Epithelial cell of esophagus (primary cell): ENCODE results near the gene STN1.

Experiments
- DNase-seq: peaks from one replicate; pipeline ENCODE4 v3.0.0; 2010; ENCODE audit warnings: low read depth
- H3K4me3 ChIP-seq: 2 replicates; pipeline ENCODE4 v1.5.1; 2011; ENCODE audit warnings: mild to moderate bottlenecking, low read length, control low read depth
- TF ChIP-seq, protein P1 (sequence below): IDR thresholded peaks from 2 replicates; pipeline ENCODE4 v1.5.1; 2011; ENCODE audit warnings: low read depth, mild to moderate bottlenecking, low read length, control low read depth, inconsistent platforms; ENCODE audit not compliant: insufficient read depth; ENCODE audit errors: missing control alignments

Gene STN1

GRCh38 chr10:103936022-103936421 is 18.0 kb upstream of the STN1 start:
- H3K4me3 ChIP-seq = no peak overlapping the region
- no peak for DNase-seq
- TF ChIP-seq, protein P1, sequence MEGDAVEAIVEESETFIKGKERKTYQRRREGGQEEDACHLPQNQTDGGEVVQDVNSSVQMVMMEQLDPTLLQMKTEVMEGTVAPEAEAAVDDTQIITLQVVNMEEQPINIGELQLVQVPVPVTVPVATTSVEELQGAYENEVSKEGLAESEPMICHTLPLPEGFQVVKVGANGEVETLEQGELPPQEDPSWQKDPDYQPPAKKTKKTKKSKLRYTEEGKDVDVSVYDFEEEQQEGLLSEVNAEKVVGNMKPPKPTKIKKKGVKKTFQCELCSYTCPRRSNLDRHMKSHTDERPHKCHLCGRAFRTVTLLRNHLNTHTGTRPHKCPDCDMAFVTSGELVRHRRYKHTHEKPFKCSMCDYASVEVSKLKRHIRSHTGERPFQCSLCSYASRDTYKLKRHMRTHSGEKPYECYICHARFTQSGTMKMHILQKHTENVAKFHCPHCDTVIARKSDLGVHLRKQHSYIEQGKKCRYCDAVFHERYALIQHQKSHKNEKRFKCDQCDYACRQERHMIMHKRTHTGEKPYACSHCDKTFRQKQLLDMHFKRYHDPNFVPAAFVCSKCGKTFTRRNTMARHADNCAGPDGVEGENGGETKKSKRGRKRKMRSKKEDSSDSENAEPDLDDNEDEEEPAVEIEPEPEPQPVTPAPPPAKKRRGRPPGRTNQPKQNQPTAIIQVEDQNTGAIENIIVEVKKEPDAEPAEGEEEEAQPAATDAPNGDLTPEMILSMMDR = no peak

GRCh38 chr10:103934308-103934707 is 16.3 kb upstream of the STN1 start:
- H3K4me3 ChIP-seq = no peak overlapping the region
- DNase-seq = no peak
- TF ChIP-seq, protein P1 = no peak

- no peak for DNase-seq
- no peak overlapping the region for H3K4me3 ChIP-seq
- TF ChIP-seq, protein P1 = no peak
Observed at GRCh38 chr10:103933557-103934121, 15.7 kb upstream of the STN1 start.

DNA sequence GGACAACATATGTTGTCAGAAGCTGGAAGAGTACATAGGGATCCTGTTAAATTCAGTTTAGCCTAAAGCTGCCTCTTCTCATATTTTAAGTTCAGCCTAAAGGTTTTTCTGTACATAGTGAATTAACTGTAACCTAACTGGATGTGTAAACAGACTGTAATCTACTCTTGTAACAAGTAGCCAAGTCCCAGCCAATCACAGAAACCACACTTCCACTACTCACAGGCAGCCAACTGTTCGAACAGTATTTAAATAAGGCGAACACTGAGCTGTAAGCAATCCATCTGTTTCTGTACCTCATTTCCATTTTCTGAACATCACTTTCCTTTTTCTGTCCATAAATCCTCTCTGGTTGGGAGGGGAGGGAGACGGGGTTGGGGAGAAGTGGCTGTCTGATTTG is 15.0 kb upstream of the STN1 start:
- no peak for DNase-seq
- TF ChIP-seq, protein P1 = no peak

GRCh38 chr10:103932271-103932670 is 14.3 kb upstream of the STN1 start:
- TF ChIP-seq, protein P1 = no peak
- no peak for DNase-seq
- no peak overlapping the region for H3K4me3 ChIP-seq

More for the DNA sequence above, 15.0 kb upstream of the STN1 start:
- H3K4me3 ChIP-seq = no peak overlapping the region

- no peak overlapping the region for H3K4me3 ChIP-seq
- TF ChIP-seq, protein P1 = no peak
Observed at GRCh38 chr10:103931603-103932002, 13.6 kb upstream of the STN1 start.

GRCh38 chr10:103930881-103931280 is 12.9 kb upstream of the STN1 start:
- no peak overlapping the region for H3K4me3 ChIP-seq
- TF ChIP-seq, protein P1 = no peak
- DNase-seq = no peak

More at GRCh38 chr10:103931603-103932002, 13.6 kb upstream of the STN1 start:
- DNase-seq = no peak
